HepG2 (cell line): Measurements from ENCODE around the gene CDC37L1. TPM values are rescaled to one million over a fixed set of nuclear protein-coding genes. Genes with fewer than 3 reads are reported as not detected.
A peak's percentile ranks its signal among the peaks of the same experiment; 100 is the strongest.

Source experiments
- ATAC-seq: fragments of 200-7000 bp; cut with Tn5 transposase; 3 replicates; pipeline ENCODE4 v1.9.1; 2020; ENCODE audit warnings: mild to moderate bottlenecking, moderate library complexity
- BruUV-seq: library from RNA; stranded (reverse); fragments of 400-500 nt; replicated peaks from 2 replicates; lab custom pipeline; 2021; lab: Mats Ljungman, UMichigan
- CTCF ChIA-PET: fragments of 300-600 bp; formaldehyde crosslinking; extraction: SDS; loops from one replicate; lab custom pipeline; 2021; ENCODE audit warnings: low total read pairs, inconsistent platforms, low intra/inter-chr PET ratio; lab: Yijun Ruan, JAX
- POLR2A ChIA-PET: fragments of 350-600 bp; sonication (Branson Sonifier 250); formaldehyde crosslinking; loops from one replicate; lab custom pipeline; 2020; ENCODE audit warnings: antibody characterized with exemption, inconsistent platforms; lab: Yijun Ruan, JAX
- DNase-seq: peaks from one replicate; pipeline ENCODE4 v3.0.0-alpha.2; 2015; ENCODE audit warnings: low spot score
- FAIRE-seq: peaks from 3 replicates; lab custom pipeline; 2011; peaks lifted over from hg19 to GRCh38; lab: Jason Lieb, UNC
- H2AFZ ChIP-seq: one replicate; pipeline ENCODE4 v1.6.1; 2011; ENCODE audit warnings: low read length, inconsistent platforms
- H3K27ac ChIP-seq: fragments of 300-600 bp; 3 replicates; pipeline ENCODE4 v1.8.0; 2011; ENCODE audit warnings: mixed run types, mild to moderate bottlenecking, mixed read lengths, low read length, inconsistent platforms; ENCODE audit not compliant: insufficient read depth; ENCODE audit errors: extremely low read length
- H3K27me3 ChIP-seq, 2 experiments: fragments of 200-600 bp in 1 of 2; 2 replicates in 1 of 2; 3 replicates in 1 of 2; pipeline versions ENCODE4 v1.6.0 to v1.8.0; 2011; ENCODE audit warnings: low read length in 2 of 2, mild to moderate bottlenecking in 2 of 2, moderate library complexity in 2 of 2, inconsistent platforms in 1 of 2; ENCODE audit not compliant: insufficient read depth in 2 of 2, control insufficient read depth in 1 of 2
- H3K36me3 ChIP-seq, 2 experiments: fragments of 200-600 bp in 1 of 2; replicated peaks in 1 of 2; 2 replicates in 1 of 2; 3 replicates in 1 of 2; pipeline versions ENCODE4 v1.5.1 to v1.8.0; 2011; ENCODE audit warnings: low read length in 2 of 2, inconsistent platforms in 1 of 2; ENCODE audit not compliant: insufficient read depth in 2 of 2, control insufficient read depth in 1 of 2
- H3K4me1 ChIP-seq: 2 replicates; pipeline ENCODE4 v1.5.1; 2012; ENCODE audit warnings: low read length, inconsistent platforms; ENCODE audit not compliant: insufficient read depth
- H3K4me2 ChIP-seq: 2 replicates; pipeline ENCODE4 v1.6.0; 2011; ENCODE audit warnings: low read depth, low read length, inconsistent platforms
- H3K4me3 ChIP-seq, 3 experiments: fragments of 200-600 bp in 1 of 3; sonication (generic), shearing (Covaris generic) in 1 of 3; replicated peaks in 1 of 3; 2 replicates each; pipeline ENCODE4 v1.5.1; 2011 to 2016; ENCODE audit warnings: low read length in 3 of 3, inconsistent platforms in 2 of 3, low read depth in 2 of 3, mild to moderate bottlenecking in 2 of 3, control low read depth in 1 of 3, mixed read lengths in 1 of 3; ENCODE audit not compliant: insufficient read depth in 1 of 3
- H3K79me2 ChIP-seq: one replicate; pipeline ENCODE4 v1.6.1; 2011; ENCODE audit warnings: low read length, inconsistent platforms; ENCODE audit not compliant: insufficient read depth
- H3K9ac ChIP-seq: 2 replicates; pipeline ENCODE4 v1.6.0; 2011; ENCODE audit warnings: mild to moderate bottlenecking, low read depth, low read length, inconsistent platforms; ENCODE audit not compliant: insufficient read depth
- H3K9me3 ChIP-seq: 2 replicates; pipeline ENCODE4 v1.5.1; 2012; ENCODE audit warnings: mild to moderate bottlenecking, low read length
- H4K20me1 ChIP-seq: 2 replicates; pipeline ENCODE4 v1.6.0; 2011; ENCODE audit warnings: inconsistent platforms, mild to moderate bottlenecking, low read length, moderate library complexity; ENCODE audit not compliant: insufficient read depth
- ATF5 ChIP-seq: sonication (generic); formaldehyde crosslinking; IDR thresholded peaks from 2 replicates; pipeline ENCODE4 v1.4.0; 2020; ENCODE audit warnings: mild to moderate bottlenecking, low read depth, missing genetic modification reagents
- CHCHD3 ChIP-seq: sonication (generic); formaldehyde crosslinking; IDR thresholded peaks from 2 replicates; pipeline ENCODE4 v1.8.0; 2022; ENCODE audit warnings: mild to moderate bottlenecking, missing genetic modification reagents, moderate library complexity
- CTCF ChIP-seq: sonication (generic); formaldehyde crosslinking; IDR thresholded peaks from 2 replicates; pipeline ENCODE4 v1.5.0; 2020; ENCODE audit warnings: mild to moderate bottlenecking, missing genetic modification reagents, moderate library complexity
- EZH2 ChIP-seq: conservative IDR thresholded peaks from 2 replicates; pipeline ENCODE4 v1.6.1; 2012; ENCODE audit warnings: mild to moderate bottlenecking, low read depth, low read length, moderate library complexity
- FOXJ3 ChIP-seq: sonication (generic); formaldehyde crosslinking; IDR thresholded peaks from 2 replicates; pipeline ENCODE4 v1.4.0; 2020; ENCODE audit warnings: missing genetic modification reagents, mild to moderate bottlenecking, borderline replicate concordance
- GATAD1 ChIP-seq: IDR thresholded peaks from 2 replicates; pipeline ENCODE4 v1.6.1; 2016; ENCODE audit warnings: missing genetic modification reagents, missing compliant biosample characterization
- HES4 ChIP-seq: sonication (generic); formaldehyde crosslinking; IDR thresholded peaks from 2 replicates; pipeline ENCODE4 v1.9.0; 2021; ENCODE audit warnings: mild to moderate bottlenecking, missing genetic modification reagents, borderline replicate concordance
- HHEX ChIP-seq: IDR thresholded peaks from 2 replicates; pipeline ENCODE4 v1.6.1; 2016; ENCODE audit warnings: control low read depth
- MAFF ChIP-seq: IDR thresholded peaks from 2 replicates; pipeline ENCODE4 v1.6.1; 2011; ENCODE audit warnings: low read depth, low read length, improper control_type of control experiment
- NFE2L2 ChIP-seq: fragments of 150-350 bp; IDR thresholded peaks from 2 replicates; pipeline ENCODE4 v1.6.1; 2014; ENCODE audit warnings: low read length
- POLR2G ChIP-seq: fragments of 200-400 bp; formaldehyde crosslinking; IDR thresholded peaks from 2 replicates; pipeline ENCODE4 v1.6.1; 2018; ENCODE audit warnings: mild to moderate bottlenecking, low read depth, low read length, moderate library complexity
- RAD21 ChIP-seq: fragments of 450-650 bp; formaldehyde crosslinking; IDR thresholded peaks from 2 replicates; pipeline ENCODE4 v1.5.0; 2020; ENCODE audit warnings: mild to moderate bottlenecking
- SMC3 ChIP-seq: IDR thresholded peaks from 2 replicates; pipeline ENCODE4 v1.6.1; 2011; ENCODE audit warnings: low read length, improper control_type of control experiment
- STAG1 ChIP-seq: sonication (generic); formaldehyde crosslinking; IDR thresholded peaks from 2 replicates; pipeline ENCODE4 v1.4.0; 2020; ENCODE audit warnings: missing genetic modification reagents
- STAT6 ChIP-seq: sonication (generic); formaldehyde crosslinking; IDR thresholded peaks from 2 replicates; pipeline ENCODE4 v1.4.0; 2020; ENCODE audit warnings: missing genetic modification reagents, mild to moderate bottlenecking, borderline replicate concordance
- ZNF451 ChIP-seq: sonication (generic); formaldehyde crosslinking; IDR thresholded peaks from 2 replicates; pipeline ENCODE4 v1.5.0; 2020; ENCODE audit warnings: mild to moderate bottlenecking, missing genetic modification reagents
- ZNF564 ChIP-seq: sonication (generic); formaldehyde crosslinking; IDR thresholded peaks from 2 replicates; pipeline ENCODE4 v1.8.1; 2023; ENCODE audit warnings: mild to moderate bottlenecking, missing genetic modification reagents
- WGBS: methylation state at CpG from one replicate; pipeline ENCODE4 v1.1.6; 2017; ENCODE audit warnings: low lambda C conversion rate; 5-methylcytosine and 5-hydroxymethylcytosine counted together
- in situ Hi-C: cut with HindIII; loops from 2 replicates; pipeline ENCODE4 v1.10.0; 2017; ENCODE audit warnings: low pct_unique_long_range_greater_than_20kb; ENCODE audit not compliant: extremely low pct_ligation_motif_present
- intact Hi-C: fragments of 100-400 bp; cut with micrococcal nuclease; formaldehyde crosslinking; loops from one replicate; pipeline ENCODE4 v1.10.0; 2022; ENCODE audit not compliant: unreplicated experiment
- polyA plus RNA-seq, 8 experiments: library from polyadenylated mRNA; depleted of rRNA in 3 of 8; stranded (reverse) in 7 of 8; unstranded in 1 of 8; fragments of >200 nt; fragmentation: Illumina TruSeq in 4 of 8; extraction: Trizol in 4 of 8; gene quantifications; 2 replicates each; pipeline versions ENCODE4 v1.2.1 to v1.2.3, GENCODE V29; 2011 to 2016; ENCODE audit warnings: low read depth in 4 of 8, missing spikeins in 1 of 8, mixed read lengths in 1 of 8; ENCODE audit not compliant: insufficient read depth in 1 of 8
- total RNA-seq, 5 experiments: library from RNA; depleted of rRNA; stranded (reverse); fragments of >200 nt; fragmentation: Illumina TruSeq; extraction: Trizol; gene quantifications; 2 replicates each; pipeline ENCODE4 v1.2.3, GENCODE V29; 2016; ENCODE audit warnings: low read depth in 1 of 5

CDC37L1 gene
- total and polyA plus RNA-seq, 2 of the 13 experiments (the other 11 are each of a cell fraction or from before 2014, with no cell fraction given): 5.5 to 17.0 TPM

GRCh38 chr9:4748612-4749011, 69.2 kb downstream of the CDC37L1 start (continued):
- TF ChIP-seq ATF5 (CRISPR knock-in tag) (no peak), MAFF (no peak), EZH2 (no peak)

GRCh38 chr9:4750023-4750673, 70.8 kb downstream of the CDC37L1 start:
- Histone ChIP-seq H3K27me3 (no peaks in the 10 kb centered on the region), H3K4me1 (no peaks in the 10 kb centered on the region), H3K9me3 (no peaks in the 10 kb centered on the region), H3K27ac (no peak overlapping the region), H3K79me2 (no peaks in the 10 kb centered on the region), H3K36me3 (no peaks in the 10 kb centered on the region), H4K20me1 (no peaks in the 10 kb centered on the region), H3K4me2 (no peak overlapping the region), H3K9ac (no peak overlapping the region), H2AFZ (no peak overlapping the region), H3K4me3 (no peak overlapping the region)
- in situ Hi-C loops: loop anchor here (25.0 kb wide), 2 partner anchors 687 to 837 kb away; partner anchors contain the start of gene PLGRKT
- ChIA-PET CTCF (interaction anchor here (0.7 to 1.8 kb wide), 4 partner anchors 9 to 238 kb away, joined by 3 to 4 read pairs (median 3); partner anchors contain the start of gene AK3), POLR2A (interaction anchor here (1.7 kb wide), 1 partner anchor 9 kb away, joined by 10 read pairs; the partner anchor contains the start of gene AK3)
- DNase-seq: no peak
- BruUV-seq: no TSS peak
- intact Hi-C loops: loop anchor here (2.0 kb wide), 1 partner anchor 675 kb away; no protein-coding TSS in a partner anchor
- FAIRE-seq: peak; percentile 66
- WGBS: 21% methylated on average over 8 of the region's 8 CpGs
- no peak; the same call in 2 of the 3 replicates for ATAC-seq
- TF ChIP-seq HHEX (CRISPR knock-in tag) (no peak), STAG1 (CRISPR knock-in tag) (peak; percentile 60), FOXJ3 (CRISPR knock-in tag) (no peak), ZNF564 (0 out of 2 replicates have a peak, but pooled peaks have one; percentile 10), HES4 (CRISPR knock-in tag) (no peak), POLR2G (no peak), STAT6 (CRISPR knock-in tag) (no peak), ZNF451 (no peak), SMC3 (peak; percentile 48), RAD21 (CRISPR knock-in tag) (peak; percentile 33; the same call in 1 of the 2 replicates), CTCF (CRISPR knock-in tag) (peak; percentile 57), NFE2L2 (no peak), GATAD1 (CRISPR knock-in tag) (no peak), CHCHD3 (no peak)
